GM20000 (cell line): ENCODE data around the gene LDLRAP1.

Experiments
- DNase-seq: peaks from one replicate; pipeline ENCODE4 v3.0.0; 2012; ENCODE audit warnings: low spot score
- CTCF ChIP-seq: IDR thresholded peaks from 2 replicates; pipeline ENCODE4 v1.5.1; 2012; ENCODE audit warnings: mild to moderate bottlenecking, control low read depth; ENCODE audit errors: extremely low read depth, missing control alignments

LDLRAP1 gene

GRCh38 chr1:25527226-25527846, 16.1 kb upstream of the LDLRAP1 start:
- no peak for DNase-seq
- TF ChIP-seq CTCF = no peak

DNA sequence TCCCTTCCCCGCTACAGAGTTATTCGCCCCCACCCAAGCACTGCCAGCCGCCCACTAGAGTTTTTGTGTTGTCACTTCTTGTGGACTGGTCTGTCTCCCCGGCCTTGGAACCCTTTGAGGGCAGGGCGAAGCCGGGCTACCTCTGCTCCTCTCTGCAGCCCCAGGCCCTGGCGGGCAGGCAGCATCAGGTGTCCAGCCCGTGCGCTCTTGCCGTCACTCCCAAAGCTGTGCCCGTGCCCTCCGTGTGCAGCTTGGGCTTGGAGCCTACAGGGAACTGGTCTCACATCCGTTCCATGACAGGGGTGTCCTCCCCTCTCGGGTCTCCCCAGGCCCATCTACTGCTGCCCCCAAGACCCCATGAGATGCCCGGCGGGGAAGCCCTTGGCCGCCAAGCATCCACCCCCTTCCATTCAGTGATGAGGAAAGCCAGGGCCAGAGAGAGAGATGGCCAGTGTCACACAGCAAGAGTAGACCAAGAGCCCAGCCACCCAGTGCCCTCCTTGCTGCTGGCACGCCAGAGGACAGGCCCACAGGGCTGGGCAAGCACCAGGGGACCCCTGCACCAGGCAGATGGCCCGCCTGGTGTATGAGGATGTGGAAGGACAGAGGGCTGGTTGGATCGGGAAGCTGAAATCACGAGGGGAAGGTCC, 15.3 kb upstream of the LDLRAP1 start:
- TF ChIP-seq CTCF = no peak
- no peak for DNase-seq

DNA sequence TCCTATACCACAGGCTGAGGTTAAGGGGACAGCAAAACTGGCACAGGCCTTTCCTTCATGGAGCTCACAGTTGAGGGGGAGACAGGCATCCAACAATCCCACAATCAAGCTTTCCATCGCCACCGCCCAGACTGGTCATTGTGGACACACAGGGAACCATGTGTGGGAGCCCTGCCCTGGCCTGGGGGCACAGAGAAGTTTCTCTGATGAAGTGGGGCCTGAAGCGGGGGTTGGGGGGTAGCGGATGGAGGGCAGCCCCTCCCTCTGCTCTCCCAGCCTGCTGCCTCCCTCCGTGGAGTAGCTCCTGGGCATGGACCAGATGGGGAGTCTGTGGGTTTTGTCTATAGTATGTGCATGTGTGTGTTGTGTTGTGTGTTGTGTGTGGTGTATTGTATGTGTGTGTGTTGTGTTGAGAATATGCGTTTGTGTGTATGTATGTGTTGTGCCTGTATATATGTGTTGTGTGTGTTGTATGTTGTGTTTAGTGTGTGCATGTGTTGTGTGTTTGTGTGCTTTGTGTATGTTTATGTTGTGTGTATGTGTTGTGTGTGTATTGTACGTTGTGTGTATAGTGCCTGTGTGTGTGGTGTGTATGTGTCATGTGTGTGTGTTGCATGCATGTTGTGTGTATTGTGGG, 14.4 kb upstream of the LDLRAP1 start:
- DNase-seq = no peak
- no peak for TF ChIP-seq CTCF

GRCh38 chr1:25529518-25530185, 13.8 kb upstream of the LDLRAP1 start:
- no peak for DNase-seq
- TF ChIP-seq CTCF = no peak

- TF ChIP-seq CTCF = no peak
- no peak for DNase-seq
Measured at GRCh38 chr1:25530186-25531081, 13.0 kb upstream of the LDLRAP1 start.

DNA sequence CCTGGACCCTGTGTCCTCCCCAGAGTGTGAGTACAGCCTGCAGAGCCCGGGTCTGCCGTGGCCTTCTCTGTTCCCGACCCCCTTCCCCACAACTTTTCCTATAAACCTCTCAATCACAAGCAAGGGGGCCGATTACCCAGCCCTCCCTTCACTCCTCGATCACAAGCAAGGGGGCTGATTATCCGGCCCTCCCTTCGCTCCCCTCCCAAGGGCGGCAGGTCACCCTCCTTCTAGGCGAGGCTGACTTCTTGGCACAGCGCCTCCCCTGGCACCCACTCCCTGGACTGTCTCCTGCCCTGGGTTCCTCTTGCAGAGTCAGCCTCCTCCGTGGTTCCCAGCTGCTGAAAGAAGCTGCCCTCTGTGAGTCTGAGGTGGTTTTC, 12.3 kb upstream of the LDLRAP1 start:
- DNase-seq = no peak
- no peak for TF ChIP-seq CTCF
